HG03432 (cell line): Measurements from ENCODE around the gene CPSF4.

Source experiments
- ATAC-seq: cut with Tn5 transposase; IDR thresholded peaks from one replicate; pipeline ENCODE4 v1.9.1; 2021; ENCODE audit warnings: mild to moderate bottlenecking, moderate library complexity; ENCODE audit not compliant: unreplicated experiment

CPSF4 gene

GRCh38 chr7:99438573-99439480 lies at the start of gene CPSF4, which contains the start of gene PTCD1:
TSS of gene CPSF4 (plus strand) at chr7:99438943. CDS start at chr7:99439083, 140 bp downstream.
TSS of gene PTCD1 (minus strand) at chr7:99438798. CDS start at chr7:99435242, 3,556 bp downstream.
- peak; percentile 93 for ATAC-seq

GRCh38 chr7:99389772-99390171 lies 49.0 kb upstream of the CPSF4 start:
- ATAC-seq, result no peak

GRCh38 chr7:99390941-99391602 lies 47.7 kb upstream of the CPSF4 start:
- ATAC-seq, result no peak

DNA sequence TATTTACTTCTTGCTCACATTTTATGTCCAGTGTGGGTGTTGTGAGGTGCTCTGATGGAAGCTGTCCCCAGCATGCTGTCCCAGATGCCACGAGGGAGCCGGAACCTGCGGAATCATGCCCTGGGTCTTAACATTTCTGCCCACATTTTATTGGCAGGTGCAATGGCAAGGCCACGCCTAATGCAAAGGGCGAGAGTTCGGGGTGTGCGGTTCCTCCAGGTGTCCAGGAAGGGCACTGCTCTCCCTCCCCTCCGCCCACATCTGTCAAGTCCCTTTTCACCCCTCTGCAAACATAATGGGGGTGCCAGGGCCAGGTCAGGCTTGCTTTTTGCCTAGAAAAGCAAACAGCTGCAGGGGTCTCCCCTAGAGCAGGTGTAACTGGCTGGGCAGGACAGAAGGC lies 46.7 kb upstream of the CPSF4 start:
- no peak for ATAC-seq

DNA sequence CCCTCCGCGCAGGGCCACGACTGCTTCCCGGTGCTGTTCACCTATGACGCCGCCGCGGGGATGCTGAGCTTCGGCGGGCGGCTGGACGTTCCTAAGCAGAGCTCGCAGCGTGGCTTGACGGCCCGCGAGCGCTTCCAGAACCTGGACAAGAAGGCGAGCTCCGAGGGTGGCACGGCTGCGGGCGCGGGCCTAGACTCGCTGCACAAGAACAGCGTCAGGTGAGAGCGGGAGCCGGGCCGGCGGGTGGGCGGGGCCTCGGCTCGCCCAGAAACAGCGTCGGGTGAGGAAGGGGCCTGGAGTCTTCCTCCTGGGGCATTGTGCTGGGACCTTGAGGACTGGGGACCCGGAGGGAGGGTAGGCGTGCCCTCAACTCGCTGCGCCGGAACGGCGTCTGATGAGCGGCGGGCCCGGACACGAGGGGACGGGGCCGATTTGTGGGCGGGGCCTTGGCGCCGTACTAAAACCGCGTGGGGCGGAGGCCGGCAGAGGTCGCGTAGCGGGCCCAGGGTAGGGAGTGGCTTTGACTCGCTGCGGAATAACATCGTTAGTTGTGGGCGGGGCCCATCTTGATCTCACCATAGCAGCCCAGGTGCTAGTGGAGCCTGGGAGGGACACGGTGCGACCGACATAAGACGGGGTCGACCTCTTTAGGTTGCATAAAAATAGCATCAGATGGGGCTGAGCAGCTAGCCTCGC lies 45.9 kb upstream of the CPSF4 start:
- ATAC-seq, result peak; percentile 65

DNA sequence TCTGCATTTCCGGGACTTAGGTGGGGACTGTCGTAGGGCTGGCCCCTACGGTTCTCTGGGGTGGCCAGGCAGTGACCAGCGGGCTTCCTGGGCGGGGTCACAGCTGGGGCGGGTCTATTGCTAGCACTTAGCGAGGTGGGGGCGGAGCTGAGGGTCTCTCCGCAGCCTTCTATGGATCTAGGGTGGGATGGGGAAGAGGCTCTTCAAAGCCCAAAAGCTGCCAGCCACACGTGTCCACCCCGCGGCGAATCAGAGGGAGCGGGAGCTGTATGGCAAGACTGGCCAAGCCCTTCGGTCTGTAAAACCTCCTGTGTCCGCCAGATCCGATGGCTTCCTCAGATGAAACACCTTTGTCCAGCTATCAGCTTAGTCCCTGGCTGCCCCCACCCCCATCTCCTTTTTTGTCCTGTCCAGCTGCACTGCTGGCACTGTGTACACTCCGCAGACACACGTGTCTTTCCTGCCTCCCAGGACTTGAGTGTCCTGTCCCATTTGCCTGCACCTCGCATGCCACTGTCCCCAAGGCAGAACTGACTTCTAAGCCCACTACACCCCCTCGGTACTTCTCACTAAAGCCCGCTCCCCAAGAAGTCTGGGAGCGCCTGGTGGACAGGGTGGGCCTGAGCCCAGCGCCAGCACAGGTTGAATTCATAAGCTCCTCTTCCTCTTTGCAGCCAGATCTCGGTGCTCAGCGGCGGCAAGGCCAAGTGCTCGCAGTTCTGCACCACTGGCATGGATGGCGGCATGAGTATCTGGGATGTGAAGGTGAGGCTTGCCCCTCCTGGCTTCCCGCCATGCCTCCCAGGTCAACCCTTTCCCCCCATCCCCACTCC lies 45.2 kb upstream of the CPSF4 start:
- ATAC-seq, result no peak

DNA sequence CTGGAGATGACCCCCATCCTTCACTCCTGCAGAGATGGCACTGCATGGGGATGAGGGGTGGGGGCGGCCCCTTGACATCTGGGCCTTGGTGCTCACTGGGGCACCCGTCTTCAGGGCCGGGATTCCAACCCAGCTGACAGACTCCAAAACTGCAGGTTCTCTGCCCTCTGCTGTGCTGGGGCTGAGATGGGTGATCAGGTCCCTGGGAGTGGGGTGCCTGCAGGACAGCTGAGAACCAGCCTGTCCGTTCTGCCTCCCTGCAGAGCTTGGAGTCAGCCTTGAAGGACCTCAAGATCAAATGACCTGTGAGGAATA lies 44.6 kb upstream of the CPSF4 start:
- no peak for ATAC-seq

DNA sequence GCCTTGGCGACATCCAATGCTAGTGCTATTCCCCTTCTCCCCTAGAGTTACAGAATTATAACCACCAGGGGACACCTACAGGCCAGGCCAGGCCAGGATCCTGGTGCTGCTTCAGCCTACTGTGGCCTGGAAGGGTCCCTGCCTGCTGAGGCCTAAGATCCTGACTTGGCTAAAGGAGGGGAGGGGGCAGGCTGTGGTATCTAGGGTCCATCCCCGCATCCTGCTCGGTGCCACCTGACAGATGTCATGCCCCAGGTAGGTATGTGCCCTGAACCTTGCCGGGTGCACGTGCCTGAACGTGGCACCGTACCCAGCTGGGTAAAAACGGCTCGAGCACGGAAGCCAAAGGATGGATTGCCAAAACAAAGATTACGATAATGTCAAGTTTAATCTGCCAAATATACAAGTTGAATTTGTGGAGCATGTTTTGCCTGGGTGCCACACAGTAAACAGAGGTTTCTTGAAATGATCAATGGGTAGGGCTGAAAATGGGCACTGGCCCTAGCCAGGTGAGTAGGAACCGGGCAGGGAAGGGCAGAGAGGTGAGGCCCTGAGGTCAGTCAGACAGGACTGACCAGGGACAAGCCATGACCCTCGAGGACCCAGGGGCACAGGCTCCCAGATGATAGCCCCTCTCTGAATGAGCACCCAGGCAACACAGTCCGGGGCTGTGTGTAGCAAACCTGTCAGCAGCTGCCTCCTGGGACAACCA lies 43.0 kb upstream of the CPSF4 start:
- no peak for ATAC-seq

DNA sequence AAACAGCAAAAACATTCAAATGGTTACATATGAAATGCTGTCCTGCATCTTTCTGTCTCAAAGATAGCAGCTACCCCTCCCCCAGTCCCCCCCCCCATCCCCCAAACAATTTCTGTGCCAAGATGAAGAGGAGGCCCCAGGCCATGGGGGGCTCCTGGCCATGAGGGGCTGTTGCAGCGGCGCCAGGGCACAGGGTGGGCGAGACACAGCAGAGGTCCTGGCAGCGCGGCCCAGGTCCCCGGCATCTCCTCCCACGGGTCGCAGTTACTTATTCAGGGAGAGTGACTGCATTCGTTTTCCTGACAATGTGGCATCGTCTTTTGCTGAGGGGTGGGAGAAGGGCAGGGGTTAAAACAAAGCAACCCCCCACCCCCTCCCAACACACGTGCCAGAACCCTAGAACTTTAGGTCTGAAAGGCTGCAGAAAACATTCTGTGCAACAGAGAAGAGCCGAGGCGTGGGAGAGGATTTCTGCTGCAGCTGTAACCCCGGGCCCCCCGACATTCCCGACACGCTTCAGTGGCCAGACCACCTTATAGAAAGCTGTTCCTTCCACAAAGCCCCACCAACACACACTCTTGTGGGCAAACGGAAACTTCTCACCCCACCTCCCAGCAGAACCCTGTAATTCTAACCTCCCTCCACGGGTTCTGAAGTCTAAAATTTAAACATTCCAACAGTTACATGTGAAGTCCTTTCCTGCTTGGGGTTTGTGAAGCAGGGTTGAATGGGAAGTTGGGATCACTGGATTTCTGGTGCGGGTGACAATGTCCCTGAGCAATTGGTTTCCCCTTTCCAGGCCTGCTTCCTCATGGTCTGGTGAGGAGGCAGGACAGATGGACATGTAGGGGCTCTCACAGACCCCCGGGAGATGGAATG lies 42.1 kb upstream of the CPSF4 start:
- no peak for ATAC-seq

DNA sequence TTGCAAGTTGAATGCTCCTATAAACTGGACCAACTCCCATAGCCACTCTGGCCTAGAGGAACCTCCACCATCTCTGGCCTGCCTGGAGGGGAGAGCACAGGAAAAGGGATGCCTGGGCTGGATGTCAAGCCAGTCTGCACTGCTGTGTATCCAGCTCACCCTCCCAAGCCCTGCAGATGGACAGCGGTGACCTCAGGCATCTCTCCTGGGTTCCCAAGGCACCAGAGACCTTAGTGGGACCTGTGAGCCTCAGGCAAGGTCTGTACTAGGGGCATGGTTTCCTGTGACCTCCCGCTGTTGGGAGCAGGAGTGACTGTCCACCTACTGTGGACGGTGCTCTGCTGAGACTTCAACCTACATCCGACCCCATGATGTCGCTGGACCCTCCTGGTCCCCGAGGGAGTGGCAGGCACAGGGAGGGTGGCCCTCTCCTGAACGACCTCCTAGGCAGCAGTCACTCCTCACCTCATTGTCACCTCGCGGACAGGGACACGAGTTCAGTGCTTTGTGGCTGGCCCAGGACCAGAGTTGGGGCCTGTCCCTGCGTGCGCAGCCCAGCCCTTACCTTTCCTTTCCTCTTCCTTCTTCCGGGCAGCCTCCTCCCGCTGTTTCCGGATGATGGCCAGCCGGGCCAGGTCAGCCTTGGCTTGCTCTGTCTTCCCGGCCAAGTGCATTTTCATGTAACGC lies 41.3 kb upstream of the CPSF4 start:
- no peak for ATAC-seq

DNA sequence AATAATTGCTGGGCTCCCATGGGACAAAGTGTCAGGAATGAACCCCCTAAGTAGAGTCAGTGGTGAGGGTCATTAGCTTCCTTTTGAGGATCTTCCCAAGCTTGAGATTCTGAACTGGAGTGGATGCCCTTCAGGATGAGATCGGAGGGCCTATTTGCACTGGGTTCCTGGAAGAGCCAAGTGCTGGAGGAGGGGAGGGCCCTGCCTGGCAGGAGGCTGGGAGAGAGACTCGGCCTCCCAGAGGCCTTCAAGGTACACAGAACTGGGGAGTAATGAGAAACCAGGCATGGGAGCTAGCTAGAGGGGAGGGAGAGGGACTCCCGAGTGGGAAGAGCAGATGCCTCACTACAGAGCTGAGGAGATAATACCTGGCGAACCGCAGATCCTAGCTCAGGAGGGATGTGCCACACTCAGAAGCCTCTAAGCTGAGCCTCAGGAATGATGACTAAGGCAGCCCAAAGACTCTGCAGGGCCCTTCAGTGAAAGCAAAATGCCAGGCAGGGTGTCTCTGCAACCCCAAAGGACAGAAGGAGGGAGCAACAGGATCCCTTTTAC lies 39.8 kb upstream of the CPSF4 start:
- ATAC-seq, result no peak

DNA sequence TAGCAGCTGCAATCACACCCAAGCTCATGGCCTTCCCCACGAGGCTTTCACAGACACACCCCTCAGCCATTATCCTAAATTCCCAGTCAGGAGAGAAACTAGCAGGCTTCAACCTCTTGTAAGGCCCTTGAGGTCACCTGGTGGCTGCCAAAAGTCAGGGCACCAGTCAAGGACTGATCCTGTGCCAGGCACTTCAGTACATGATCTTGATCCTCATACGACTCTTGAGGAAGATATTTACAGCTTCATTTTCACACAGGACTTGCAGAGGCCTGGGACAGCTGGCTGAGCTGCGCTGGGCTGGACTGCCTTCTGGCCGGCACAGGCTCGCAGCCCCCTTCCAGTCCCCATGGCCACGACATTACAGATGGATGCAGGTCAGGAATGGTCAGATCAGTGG lies 39.1 kb upstream of the CPSF4 start:
- ATAC-seq, result no peak

DNA sequence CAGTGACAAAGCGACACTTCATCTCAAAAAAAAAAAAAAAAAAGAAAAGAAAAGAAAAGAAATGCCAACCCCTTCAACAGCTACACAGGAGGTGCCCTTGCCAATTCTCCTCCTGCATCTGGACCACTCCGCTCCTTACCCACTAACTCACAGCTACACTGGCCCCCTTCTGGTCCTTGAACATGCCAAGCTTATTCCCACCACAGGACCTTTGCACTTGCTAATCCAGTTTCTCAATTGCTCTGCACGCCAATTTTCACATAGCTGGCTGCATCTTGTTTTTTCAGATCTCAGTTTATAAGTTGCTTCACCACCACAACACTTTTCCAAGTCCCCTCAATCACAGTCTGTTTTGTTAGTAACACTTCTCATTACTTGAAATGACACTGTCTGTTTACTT lies 35.9 kb upstream of the CPSF4 start:
- ATAC-seq, result no peak

DNA sequence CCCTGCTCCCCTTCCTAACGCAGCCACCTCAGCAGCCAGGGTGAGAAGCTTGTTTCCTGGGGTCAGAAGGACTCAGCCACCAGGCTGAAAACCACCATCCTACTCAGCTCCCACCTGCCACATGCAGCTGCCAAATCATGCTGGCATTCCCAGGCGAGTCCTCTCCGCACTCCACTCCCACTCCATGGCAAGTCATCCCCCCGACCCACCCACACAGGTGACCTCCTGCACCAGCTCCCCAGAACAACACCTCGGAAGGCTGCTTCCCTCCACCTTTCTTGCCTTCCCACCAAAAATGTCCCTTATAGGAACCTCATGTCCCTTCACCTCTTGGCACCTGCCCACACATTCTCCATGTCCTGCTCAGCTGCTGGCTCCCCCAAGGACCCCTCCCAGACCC lies 35.0 kb upstream of the CPSF4 start:
- ATAC-seq, result no peak

- no peak for ATAC-seq
Measured at GRCh38 chr7:99404235-99404976, 34.3 kb upstream of the CPSF4 start.

DNA sequence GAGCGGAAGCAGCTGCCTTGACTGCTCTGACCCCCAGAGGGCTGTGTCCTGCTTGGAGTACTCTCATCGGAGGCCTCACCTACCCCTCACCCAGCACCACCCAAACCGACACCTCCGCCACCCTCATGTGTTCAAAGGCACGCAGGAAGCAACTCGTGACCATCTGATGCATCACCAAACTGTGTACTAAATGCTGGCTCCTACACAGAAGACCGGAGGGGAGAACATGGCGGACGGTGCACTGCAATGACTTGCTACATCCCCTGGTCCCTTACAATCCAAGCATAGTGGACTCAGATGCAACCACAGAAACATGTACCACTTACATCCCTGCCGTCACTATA lies 33.8 kb upstream of the CPSF4 start:
- ATAC-seq, result no peak

DNA sequence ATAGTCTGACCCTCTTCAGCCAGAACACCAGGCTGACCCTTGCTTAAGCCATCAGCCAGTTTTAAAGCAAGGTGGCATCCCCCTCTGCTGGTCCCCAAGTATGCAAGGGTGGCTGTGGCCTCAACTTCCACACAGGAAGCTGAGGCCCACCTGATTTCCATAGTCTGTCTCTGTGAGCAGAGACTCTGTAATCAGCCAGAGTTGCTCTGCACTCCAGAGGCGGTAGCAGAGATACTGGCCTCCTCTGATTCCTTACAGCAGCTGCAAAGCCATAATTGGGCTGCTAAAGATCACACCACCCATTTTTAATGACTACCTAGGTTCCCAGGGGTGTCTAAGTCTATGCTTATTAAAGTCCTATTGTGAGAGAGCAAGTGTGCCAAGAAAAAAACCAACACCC lies 32.2 kb upstream of the CPSF4 start:
- ATAC-seq, result no peak

DNA sequence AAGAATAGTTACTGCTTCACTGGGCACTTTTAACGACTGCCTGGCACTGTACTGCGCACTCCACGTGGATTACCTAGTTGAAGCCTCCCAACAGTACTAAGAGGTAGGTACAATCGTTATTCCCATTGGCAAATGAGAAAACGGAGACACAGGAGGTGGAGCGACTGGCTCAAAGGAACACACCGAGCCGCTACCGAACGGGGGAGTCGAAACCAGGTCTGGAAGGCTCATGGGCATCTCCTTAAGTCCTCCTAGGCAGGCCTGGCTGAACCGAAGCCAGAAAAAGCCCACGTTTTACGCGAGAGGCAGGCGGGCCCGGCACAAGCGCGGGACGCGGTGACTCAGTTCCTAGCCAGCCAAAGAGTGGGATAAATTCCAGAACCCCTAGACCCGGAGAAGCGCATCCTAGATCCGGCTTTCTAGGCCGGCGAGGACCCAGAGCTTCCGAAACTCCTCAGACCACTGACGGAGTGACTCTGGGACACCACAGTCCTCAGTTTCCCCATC lies 30.8 kb upstream of the CPSF4 start:
- peak; percentile 13 for ATAC-seq
